Measurements from ENCODE around the gene ZNF101.

ZNF101 gene

DNA sequence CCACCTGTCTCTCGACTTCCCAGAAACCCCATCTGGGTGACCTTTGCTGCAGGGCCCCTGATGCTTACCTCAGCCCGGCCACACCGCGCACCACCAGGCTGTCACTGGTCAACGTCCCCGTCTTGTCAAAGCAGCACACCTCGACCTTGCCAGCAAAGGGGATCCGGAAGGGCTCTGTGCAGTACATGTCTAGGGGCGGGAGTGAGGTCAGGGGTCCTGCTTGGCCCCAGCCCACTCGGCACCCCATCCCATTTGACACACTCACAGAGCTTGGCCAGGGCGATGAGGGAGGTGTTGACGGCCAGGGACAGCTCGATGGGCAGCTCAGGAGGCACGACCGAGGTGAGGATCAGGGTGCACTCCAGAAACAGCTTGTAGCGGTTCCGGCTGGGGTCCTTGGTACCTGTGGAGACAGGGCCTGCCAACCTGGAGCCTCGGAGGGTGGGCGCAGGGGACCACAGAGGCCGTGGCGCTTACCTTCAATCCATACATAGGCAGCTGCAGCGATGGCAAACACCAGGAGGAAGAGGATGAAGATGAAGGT is 13.5 kb upstream of the ZNF101 start:
- peaks cover 19% of the 10 kb centered on the region for H3K79me2 ChIP-seq (ENCODE audit: low read length)
- TF ChIP-seq, protein P1, sequence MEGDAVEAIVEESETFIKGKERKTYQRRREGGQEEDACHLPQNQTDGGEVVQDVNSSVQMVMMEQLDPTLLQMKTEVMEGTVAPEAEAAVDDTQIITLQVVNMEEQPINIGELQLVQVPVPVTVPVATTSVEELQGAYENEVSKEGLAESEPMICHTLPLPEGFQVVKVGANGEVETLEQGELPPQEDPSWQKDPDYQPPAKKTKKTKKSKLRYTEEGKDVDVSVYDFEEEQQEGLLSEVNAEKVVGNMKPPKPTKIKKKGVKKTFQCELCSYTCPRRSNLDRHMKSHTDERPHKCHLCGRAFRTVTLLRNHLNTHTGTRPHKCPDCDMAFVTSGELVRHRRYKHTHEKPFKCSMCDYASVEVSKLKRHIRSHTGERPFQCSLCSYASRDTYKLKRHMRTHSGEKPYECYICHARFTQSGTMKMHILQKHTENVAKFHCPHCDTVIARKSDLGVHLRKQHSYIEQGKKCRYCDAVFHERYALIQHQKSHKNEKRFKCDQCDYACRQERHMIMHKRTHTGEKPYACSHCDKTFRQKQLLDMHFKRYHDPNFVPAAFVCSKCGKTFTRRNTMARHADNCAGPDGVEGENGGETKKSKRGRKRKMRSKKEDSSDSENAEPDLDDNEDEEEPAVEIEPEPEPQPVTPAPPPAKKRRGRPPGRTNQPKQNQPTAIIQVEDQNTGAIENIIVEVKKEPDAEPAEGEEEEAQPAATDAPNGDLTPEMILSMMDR (IDR thresholded peaks at IDR 0.05; ENCODE audit: low read depth, low read length): no peak
- no peak for TF ChIP-seq EZH2phosphoT487 (IDR thresholded peaks at IDR 0.05; ENCODE audit: low read depth)
- no peak overlapping the region for H3K4me3 ChIP-seq (ENCODE audit: low read length)
- no peak overlapping the region for H3K27ac ChIP-seq (ENCODE audit: low read length)
- no peaks in the 10 kb centered on the region for H3K27me3 ChIP-seq (ENCODE audit: low read depth, low read length)
- no peak overlapping the region for H2AFZ ChIP-seq (ENCODE audit: low read depth, low read length)
- H3K4me1 ChIP-seq (ENCODE audit: low read length): no peaks in the 10 kb centered on the region
- H4K20me1 ChIP-seq (ENCODE audit: insufficient read depth, low read length): no peaks in the 10 kb centered on the region
- peaks cover 94% of the 10 kb centered on the region for H3K36me3 ChIP-seq (replicated peaks; ENCODE audit: low read depth, low read length)
- H3K9ac ChIP-seq (ENCODE audit: low read length): no peak overlapping the region
- H3K9me3 ChIP-seq (ENCODE audit: insufficient read depth, low read length): no peaks in the 10 kb centered on the region
- no peak overlapping the region for H3K4me2 ChIP-seq (ENCODE audit: low read length)

DNA sequence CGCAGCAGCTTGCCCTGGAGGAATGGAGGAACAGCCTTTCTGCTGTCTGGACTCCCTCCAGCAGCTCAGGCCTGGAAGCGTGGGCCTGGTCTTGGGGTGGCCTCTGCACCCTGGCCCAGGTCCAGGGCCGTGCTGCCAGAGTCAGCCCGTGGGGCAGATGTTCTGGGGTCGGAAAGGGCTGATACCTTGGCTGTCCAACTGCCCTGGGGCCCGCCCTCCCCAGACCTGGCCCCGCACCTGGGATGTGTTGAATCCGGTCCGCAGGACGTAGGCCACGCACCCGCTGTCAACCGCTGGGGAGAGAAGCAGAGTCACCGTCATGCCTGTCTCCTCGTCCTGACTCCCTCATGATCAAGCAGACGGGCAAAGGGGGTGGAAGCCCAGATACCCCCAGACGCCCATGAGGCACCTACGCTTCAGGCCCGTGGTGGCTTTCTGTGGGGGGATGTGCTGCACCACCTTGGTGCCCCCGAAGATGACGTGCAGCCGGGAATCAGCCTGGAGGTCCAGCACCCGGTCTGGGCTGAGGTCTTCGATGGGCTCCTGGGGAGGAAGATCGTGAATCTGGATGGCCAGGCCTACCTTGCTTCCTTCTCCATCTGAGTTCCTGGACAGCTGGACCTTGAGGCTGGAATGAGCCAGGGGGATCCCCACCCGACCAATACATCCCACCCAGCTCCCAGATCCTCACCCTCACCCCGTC is 12.8 kb upstream of the ZNF101 start:
- H3K79me2 ChIP-seq (ENCODE audit: low read length): peaks cover 26% of the 10 kb centered on the region
- H3K36me3 ChIP-seq (replicated peaks; ENCODE audit: low read depth, low read length): peaks cover 87% of the 10 kb centered on the region
- no peak overlapping the region for H3K4me2 ChIP-seq (ENCODE audit: low read length)
- no peaks in the 10 kb centered on the region for H4K20me1 ChIP-seq (ENCODE audit: insufficient read depth, low read length)
- no peak overlapping the region for H2AFZ ChIP-seq (ENCODE audit: low read depth, low read length)
- no peak overlapping the region for H3K9ac ChIP-seq (ENCODE audit: low read length)
- no peak overlapping the region for H3K4me3 ChIP-seq (ENCODE audit: low read length)
- no peaks in the 10 kb centered on the region for H3K9me3 ChIP-seq (ENCODE audit: insufficient read depth, low read length)
- H3K27me3 ChIP-seq (ENCODE audit: low read depth, low read length): no peaks in the 10 kb centered on the region
- no peak overlapping the region for H3K27ac ChIP-seq (ENCODE audit: low read length)
- TF ChIP-seq EZH2phosphoT487 (IDR thresholded peaks at IDR 0.05; ENCODE audit: low read depth): no peak
- TF ChIP-seq, protein P1 (IDR thresholded peaks at IDR 0.05; ENCODE audit: low read depth, low read length): no peak
- H3K4me1 ChIP-seq (ENCODE audit: low read length): no peaks in the 10 kb centered on the region

DNA sequence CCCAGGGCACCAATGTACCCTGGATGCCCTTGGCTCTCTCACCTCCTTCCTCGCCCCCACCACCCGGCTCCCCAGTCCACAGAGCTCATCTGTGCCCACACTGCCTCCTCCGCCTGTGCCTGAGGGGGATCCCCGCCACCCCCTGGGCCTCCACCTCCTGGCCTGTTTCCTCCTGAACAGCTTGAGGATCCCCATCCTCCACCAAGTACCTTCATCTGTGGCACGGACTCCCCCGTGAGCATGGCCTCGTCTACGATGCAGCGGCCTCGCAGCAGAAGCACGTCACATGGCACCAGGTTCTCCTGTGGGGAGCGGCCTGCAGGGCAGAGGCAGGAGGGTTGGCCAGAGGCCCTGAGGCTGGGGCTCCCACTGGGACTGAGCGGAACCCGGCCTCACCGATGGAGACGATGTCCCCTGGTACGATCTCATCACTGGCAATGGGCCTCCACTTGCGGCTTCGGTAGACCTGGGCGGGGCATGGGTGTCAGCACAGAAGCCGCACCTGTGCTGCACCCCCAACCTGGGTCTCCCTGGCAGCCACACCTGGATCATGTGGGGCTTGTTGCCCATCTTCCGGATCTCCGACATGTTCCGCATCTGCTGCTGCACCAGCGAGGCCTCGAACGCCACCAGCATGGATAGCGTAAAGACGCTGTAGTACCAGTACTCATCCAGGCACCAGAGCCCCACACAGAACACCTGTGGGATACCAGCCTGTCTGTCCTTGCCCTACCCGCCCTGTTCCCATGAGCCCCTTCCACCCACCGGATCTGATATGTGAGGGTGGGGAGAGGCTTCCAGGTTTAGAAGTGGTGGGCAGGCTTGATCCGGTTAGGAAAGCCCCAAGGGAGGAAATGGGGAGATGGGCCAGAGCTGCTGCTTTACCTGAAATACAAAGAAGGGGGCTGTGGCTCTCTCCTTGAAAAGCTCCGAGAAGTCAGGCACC is 11.9 kb upstream of the ZNF101 start:
- Histone ChIP-seq H4K20me1 (ENCODE audit: insufficient read depth, low read length) (no peaks in the 10 kb centered on the region), H3K36me3 (replicated peaks; ENCODE audit: low read depth, low read length) (peaks cover 84% of the 10 kb centered on the region), H3K27ac (ENCODE audit: low read length) (no peak overlapping the region), H3K9ac (ENCODE audit: low read length) (no peak overlapping the region), H3K9me3 (ENCODE audit: insufficient read depth, low read length) (no peaks in the 10 kb centered on the region), H3K27me3 (ENCODE audit: low read depth, low read length) (no peaks in the 10 kb centered on the region), H3K79me2 (ENCODE audit: low read length) (peaks cover 35% of the 10 kb centered on the region), H3K4me1 (ENCODE audit: low read length) (peaks cover 8% of the 10 kb centered on the region), H3K4me3 (ENCODE audit: low read length) (no peak overlapping the region), H2AFZ (ENCODE audit: low read depth, low read length) (no peak overlapping the region), H3K4me2 (ENCODE audit: low read length) (no peak overlapping the region)
- TF ChIP-seq EZH2phosphoT487 (IDR thresholded peaks at IDR 0.05; ENCODE audit: low read depth): no peak
- TF ChIP-seq, protein P1 (IDR thresholded peaks at IDR 0.05; ENCODE audit: low read depth, low read length): no peak

DNA sequence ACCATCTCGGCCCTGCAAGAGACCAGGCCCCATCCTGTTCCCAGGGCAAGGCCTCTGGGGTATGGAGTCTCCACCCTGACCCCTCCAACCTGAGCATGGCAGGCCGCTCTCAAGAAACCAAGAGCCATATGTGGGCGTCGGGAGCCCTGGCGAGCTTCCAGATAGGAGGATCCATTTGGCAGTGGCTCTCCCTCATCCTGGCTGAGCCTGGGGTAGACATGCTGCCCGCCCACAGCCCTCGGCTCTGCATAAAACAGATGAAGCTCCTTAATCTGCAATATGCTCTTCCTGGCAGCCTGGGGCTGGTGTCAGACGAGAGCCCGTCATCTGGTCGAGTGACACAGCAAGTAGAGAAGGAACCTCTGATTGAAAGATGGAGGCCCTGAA is 11.2 kb upstream of the ZNF101 start:
- H3K9me3 ChIP-seq (ENCODE audit: insufficient read depth, low read length): no peaks in the 10 kb centered on the region
- no peak overlapping the region for H3K4me2 ChIP-seq (ENCODE audit: low read length)
- no peaks in the 10 kb centered on the region for H4K20me1 ChIP-seq (ENCODE audit: insufficient read depth, low read length)
- no peaks in the 10 kb centered on the region for H3K27me3 ChIP-seq (ENCODE audit: low read depth, low read length)
- H3K4me1 ChIP-seq (ENCODE audit: low read length): peaks cover 12% of the 10 kb centered on the region
- no peak overlapping the region for H3K9ac ChIP-seq (ENCODE audit: low read length)
- TF ChIP-seq, protein P1 (IDR thresholded peaks at IDR 0.05; ENCODE audit: low read depth, low read length): no peak
- TF ChIP-seq EZH2phosphoT487 (IDR thresholded peaks at IDR 0.05; ENCODE audit: low read depth): no peak
- no peak overlapping the region for H3K4me3 ChIP-seq (ENCODE audit: low read length)
- peaks cover 77% of the 10 kb centered on the region for H3K36me3 ChIP-seq (replicated peaks; ENCODE audit: low read depth, low read length)
- peaks cover 41% of the 10 kb centered on the region for H3K79me2 ChIP-seq (ENCODE audit: low read length)
- H2AFZ ChIP-seq (ENCODE audit: low read depth, low read length): no peak overlapping the region
- H3K27ac ChIP-seq (ENCODE audit: low read length): no peak overlapping the region

All from OCI-LY3 (cell line).